HG03571 (cell line): ENCODE measurements around the gene FNBP1.
"Not testable (repeated sequence)": the region's sequence is repeated elsewhere in the genome, so short reads cannot be mapped to it uniquely, and the experiment has no call there.

Experiments used
- ATAC-seq: cut with Tn5 transposase; IDR thresholded peaks from one replicate; pipeline ENCODE4 v1.9.1; 2021; ENCODE audit not compliant: unreplicated experiment

FNBP1 gene

DNA sequence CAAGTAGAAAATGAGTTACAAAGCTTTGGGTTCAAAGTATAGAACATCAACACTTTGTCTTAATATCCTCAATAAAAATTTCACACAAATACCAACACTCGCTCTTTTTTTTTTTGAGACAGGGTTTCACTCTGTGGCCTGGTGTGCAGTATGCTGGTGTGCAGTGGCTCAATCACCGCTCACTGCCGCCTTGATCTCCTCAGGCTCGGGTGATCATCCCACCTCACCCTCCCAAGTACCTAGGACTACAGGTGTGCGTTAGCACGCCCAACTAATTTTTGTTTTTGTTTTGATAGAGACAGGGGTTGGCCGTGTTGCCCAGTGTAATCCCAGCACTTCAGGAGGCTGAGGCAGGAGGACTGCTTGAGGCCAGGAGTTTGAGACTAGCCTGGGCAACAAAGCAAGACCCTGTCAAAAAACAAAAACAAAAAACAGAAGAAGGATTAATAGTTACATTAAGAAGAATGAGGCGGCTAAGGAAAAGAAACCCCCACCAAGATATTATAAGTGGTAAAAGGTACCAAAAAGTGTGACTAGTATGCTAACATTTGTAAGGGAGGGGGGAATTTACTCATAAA lies 20.3 kb downstream of the FNBP1 start:
- no peak for ATAC-seq

DNA sequence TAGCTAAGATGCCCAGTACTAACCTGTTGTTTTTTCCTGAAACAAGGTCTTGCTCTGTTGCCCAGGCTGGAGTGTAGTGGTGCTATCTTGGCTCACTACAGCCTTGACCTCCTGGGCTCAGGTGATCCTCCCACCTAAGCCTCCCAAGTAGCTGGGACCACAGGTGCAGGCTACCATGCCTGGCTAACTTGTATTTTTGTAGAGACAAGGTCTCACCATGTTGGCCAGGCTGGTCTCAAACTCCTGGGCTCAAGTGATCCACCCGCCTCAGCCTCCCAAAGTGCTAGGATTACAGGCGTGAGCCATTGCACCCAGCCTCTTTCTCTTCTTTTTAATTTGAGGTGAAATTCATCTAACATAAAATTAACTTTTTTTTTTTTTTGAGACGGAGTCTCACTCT lies 21.1 kb downstream of the FNBP1 start:
- not testable (repeated sequence) for ATAC-seq

DNA sequence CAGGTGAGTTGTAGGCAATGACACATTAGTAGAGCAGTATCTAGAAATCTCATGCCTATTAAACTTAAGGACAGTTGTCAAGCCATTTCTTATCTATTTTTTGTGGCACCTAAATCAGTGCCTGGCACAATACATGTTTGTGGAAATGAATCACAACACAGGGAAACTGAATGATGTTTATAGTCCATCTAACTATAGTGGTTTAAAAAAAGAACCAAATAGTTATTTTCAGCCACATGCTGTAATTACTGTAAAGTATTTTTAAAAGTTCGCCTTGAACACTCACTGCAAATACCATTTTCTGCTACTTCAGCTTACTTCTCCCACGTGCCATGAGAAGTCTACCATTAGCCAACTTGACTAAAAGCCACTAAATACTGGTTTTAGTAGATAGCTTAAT lies 21.9 kb downstream of the FNBP1 start:
- no peak for ATAC-seq

DNA sequence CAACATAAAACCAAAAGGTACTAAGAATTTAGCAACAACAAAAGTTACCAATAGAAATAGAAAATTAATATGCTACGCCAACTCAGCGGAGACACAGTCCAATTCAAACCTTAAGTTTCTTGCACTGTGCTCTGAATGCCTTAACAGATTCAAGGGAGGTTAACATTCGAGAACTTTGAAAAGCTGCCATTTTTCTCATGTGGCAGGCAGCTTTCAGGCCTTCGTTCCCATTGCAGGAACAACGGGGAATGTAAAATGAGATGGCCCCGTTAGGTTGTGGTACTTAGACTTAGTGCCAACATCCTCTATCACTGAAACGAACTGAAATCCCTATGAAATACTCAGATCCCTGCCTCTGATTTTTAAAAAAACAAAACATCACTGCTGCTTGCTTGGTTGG lies 22.4 kb downstream of the FNBP1 start:
- ATAC-seq, result no peak

DNA sequence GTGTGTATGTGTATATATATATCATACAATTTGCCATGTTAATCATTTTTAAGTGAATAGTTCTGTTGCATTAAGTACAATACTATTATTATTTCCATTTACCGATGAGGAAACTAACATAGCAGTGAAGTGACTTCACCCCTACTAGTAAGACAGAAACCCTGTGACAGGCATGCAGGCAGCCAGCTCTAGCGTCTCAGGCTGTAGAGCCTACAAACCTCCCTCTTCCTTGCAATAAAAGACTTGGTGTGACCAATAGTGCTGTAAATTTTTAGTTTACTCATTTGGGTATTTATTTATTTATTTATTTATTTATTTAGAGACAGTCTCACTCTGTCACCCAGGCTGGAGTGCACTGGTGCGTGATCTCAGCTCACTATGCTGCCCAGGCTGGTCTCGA lies 24.7 kb downstream of the FNBP1 start:
- ATAC-seq, result no peak

DNA sequence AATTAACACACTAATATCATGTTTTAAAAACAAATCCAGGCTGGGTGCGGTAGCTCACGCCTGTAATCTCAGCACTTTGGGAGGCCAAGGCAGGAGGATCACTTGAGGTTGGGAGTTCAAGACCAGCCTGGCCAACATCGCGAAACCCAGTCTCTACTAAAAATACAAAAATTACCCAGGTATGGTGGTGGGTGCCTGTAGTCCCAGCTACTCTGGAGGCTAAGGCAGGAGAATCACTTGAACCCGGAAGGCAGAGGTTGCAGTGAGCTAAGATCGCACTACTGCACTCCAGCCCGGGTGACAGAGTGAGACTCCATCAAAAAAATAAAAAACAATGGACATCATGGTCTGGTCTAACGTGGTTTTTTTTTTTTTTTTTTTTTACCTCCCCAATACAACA lies 25.5 kb downstream of the FNBP1 start:
- not testable (repeated sequence) for ATAC-seq

DNA sequence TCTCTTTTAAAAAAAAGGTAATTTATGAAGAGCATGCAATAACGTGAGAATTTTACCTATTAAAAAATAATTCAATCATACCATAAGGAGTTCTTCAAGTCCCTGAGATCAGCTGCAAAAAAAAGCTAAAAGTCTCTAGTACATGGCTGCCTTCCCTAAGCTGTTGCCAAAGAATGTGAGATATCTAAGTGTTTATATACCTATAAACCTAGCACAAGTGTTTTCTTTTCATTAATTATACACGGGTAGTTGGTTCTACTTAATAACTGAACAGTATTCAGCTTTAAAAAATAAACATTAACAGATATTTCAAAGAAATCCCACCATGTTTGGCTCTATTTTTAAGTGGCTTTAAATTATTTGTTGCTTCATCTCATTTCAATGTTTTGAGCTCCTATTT lies 25.9 kb downstream of the FNBP1 start:
- no peak for ATAC-seq

DNA sequence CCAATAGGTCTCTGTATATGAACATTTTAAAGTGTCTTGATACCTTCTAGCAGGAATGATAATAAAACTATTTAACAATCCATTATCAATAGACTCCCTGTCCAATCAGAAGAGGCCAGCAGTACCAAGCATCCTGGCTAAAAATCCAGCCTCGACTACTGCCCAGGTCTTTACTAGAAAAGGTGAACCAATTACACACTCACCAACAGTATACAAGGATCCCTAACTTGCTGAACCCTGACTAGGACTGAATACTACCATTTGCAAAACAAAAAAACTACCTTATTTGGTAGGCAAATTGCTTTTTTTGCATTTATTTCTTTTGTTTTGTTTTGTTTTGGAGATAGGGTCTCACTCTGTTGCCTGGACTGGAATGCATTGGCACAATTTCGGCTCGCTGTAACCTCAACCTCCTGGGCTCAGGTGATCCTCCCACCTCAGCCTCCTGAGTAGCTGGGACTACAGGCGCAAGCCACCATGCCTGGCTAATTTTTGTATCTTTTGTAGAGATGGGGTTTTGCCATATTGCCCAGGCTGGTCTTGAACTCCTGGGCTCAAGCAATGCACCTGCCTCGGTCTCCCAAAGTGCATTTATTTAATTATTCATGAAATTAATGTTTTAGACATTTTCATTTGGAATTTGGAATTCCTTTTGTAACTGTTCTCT lies 27.5 kb downstream of the FNBP1 start:
- no peak for ATAC-seq

DNA sequence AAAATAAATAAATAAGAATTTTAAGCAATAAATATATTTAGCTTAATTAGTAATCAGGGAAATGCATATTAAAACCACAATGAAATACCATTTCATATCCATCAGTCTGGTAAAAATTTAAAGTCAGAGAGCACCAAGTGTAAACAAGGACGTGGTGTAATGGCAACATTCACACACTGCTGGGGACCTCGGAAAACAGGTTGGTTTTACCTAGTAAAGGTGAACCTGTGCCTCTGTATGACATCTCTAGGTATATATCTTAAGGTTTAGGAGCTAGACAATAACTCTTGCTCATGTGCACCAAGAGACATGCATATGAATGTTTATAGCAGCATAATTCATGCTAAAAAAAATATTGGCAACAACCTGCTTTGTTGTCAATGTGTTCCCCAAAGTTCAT lies 29.7 kb downstream of the FNBP1 start:
- no peak for ATAC-seq

DNA sequence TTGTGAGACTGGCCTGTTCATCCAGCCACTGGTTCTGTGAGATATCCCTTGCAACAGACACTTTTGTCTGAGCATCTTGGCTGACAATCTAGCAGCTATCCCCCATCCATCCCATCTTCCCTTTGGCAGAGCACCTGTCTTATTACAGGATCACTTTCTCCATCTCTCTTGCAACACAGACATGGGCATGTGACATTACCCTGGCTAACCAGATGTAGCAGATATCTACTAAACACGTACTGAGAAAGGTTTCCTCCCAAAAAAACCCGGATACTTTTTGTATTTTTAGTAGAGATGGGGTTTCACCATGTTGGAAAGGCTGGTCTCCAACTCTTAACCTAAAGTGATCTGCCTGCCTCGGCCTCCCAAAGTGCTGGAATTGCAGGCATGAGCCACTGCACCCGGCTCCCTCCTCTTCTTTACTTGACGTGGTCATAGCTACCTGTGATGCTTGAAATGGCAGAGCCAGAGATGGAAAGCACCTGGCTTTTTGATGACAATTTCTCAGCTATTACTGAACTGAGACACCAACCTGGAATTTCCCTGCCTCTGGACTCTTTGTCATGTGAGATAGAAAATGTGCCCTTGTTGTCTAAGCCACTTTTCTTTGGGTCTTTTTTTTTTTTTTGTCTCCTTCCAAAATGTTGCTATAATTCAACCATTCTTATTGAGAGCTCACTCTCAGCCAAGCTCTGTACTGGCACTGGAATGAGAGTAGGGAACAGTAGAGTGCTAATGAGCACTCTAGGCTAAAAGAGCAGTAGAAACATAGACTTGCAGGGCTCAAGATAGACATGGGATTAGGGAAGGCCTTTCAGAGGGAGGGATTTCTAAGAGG lies 32.6 kb downstream of the FNBP1 start:
- peak; percentile 38 for ATAC-seq

DNA sequence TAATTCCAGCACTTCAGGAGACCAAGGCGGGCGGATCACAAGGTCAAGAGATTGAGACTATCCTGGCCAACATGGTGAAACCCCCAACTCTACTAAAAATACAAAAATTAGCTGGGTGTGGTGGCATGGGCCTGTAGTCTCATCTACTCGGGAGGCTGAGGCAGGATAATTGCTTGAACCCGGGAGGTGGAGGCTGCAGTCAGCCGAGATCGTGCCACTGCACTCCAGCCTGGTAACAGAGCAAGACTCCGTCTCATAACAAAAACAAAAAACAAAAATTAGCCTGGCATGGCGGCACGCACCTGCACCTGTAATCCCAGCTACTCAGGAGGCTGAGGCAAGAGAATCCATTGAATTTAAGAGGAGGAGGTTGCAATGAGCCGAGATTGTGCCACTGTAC lies 33.4 kb downstream of the FNBP1 start:
- ATAC-seq, result not testable (repeated sequence)

DNA sequence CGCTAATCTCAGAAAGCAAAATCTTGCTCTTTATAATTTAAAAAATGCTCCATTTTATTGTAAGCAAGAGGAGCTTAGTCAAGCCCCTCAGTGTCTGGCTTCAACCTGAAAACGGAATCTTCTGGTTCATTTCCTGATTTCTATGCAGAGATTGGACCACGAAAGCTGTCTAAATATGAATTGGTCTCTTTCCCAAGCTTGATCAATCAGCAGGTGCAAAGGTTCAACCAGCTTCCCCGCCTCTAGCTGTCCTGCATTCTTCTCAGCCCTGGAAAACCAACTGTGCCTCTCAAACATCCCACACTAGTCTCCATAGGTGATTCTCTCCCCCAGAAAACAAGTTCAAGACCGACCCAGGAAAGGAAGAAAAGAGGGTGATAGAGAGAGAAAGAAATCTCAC lies 34.5 kb downstream of the FNBP1 start:
- ATAC-seq, result no peak

DNA sequence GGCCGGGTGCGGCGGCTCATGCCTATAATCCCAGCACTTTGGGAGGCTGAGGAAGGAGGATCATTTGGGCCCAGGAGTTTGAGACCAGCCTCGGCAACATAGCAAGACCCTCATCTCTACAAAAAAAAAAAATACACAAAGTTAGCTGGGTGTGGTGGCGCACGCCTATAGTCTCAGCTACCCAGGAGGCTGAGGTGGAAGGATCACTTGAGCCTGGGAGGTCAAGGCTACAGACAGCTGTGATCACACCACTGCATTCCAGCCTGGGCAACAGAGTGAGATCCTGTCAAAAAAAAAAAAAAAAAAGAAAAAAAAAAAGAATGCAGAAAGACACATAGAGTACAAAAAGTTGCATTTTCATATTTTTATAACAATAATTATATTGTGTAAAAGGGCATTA lies 36.0 kb downstream of the FNBP1 start:
- not testable (repeated sequence) for ATAC-seq

DNA sequence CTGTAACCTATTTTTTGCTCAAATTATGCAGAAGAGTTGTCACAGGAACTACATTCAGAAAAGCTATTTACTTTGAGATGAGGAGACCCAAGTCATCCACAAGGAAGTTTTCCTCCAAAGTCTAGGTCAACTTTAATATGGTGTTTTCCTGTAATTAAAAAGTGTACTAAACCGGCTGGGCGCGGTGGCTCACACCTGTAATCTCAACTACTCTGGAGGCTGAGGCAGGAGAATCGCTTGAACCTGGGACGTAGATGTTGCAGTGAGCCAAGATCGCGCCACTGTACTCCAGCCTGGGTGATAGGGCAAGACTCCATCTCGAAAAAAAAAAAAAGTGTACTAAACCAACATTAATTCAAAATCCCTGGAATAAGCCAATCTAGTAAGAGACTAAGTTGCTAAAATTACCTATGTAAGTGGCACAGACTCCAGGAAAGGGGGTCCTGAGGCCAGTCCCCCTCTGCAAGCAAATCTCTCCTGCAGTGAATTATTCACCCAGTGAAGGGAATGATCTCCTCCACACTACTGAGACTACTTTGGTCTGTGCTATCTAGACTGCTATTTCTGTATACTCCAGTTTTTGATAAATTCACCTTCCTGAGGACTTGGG lies 38.9 kb downstream of the FNBP1 start:
- no peak for ATAC-seq

DNA sequence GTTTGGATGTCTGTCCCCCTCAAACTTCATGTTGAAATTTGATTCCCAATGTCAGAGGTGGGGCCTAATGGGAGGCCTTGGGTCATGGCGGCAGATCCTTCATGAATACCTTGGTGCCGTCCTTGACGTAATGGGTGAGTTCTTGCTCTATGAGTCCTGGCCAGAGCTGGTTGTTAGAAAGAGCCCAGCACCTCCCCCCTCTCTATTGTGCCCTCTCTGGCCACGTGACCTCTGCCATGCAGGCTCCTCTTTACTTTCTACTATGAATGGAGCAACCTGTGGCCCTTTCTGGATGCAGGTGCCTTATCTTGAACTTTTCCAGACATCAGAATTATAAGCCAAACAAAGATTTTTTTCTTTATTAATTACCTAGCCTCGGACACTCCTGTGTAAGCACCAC lies 40.7 kb downstream of the FNBP1 start:
- ATAC-seq, result no peak

DNA sequence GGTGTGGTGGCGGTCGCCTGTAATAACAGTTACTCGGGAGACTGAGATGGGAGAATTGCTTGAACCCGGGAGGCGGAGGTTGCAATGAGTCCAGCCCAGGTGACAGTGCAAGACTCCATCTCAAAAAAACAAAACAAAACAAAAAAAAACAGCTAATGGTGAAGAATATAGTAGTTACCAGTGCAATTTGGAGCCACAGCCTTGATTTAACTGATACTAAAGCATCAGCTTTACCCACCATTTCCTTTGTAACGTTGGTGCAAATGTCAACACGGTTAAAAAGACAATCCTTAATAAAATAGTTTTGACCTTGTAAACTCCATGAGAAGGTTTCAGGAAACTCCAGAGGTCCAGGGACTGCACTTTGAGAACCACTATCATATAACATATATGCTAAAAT lies 41.8 kb downstream of the FNBP1 start:
- no peak for ATAC-seq

DNA sequence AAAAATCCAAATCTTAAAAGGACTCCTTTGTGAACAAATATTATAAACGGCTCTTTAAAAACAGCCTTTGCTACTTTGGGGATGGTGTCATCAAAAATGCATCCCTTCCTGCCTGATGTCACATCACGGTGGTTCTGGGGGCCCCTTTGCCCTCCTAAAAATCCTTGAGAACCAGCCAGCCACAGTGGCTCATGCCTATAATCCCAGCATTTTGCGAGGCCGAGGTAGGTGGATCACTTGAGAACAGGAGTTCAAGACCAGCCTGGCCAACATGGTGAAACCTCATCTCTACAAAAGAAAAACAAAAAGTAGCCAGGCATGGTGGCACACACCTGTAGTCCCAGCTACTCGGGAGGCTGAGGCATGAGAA lies 43.9 kb downstream of the FNBP1 start:
- ATAC-seq, result no peak

DNA sequence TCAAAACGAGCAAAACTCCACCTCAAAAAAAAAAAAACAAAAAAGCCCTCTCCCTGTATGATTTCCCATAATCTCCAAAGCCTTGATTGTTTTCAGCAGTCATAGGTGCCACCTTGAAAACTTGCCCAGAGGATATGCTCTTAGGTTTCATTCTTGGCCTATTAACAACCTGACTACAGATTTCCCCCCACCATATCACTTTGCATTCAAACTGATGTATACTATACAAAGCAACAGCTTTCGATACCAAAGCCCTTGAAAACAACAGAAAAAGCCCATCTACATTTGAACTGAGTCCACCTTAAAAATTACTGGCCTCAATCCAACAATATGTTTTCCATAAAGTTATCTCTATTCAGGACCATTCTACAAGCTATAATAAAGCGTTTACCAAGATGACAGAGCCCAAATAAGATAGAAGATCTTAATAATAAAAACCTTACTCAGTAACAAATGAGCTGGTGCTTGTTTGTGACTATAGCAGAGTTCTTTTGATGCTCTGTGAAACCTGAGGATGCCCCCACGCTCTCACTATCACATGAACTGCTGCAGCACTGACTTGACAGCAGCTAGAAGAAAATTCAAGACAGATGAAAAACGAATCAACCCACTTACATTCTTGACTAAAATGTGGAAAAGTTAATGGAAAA lies 44.4 kb downstream of the FNBP1 start:
- ATAC-seq, result no peak

DNA sequence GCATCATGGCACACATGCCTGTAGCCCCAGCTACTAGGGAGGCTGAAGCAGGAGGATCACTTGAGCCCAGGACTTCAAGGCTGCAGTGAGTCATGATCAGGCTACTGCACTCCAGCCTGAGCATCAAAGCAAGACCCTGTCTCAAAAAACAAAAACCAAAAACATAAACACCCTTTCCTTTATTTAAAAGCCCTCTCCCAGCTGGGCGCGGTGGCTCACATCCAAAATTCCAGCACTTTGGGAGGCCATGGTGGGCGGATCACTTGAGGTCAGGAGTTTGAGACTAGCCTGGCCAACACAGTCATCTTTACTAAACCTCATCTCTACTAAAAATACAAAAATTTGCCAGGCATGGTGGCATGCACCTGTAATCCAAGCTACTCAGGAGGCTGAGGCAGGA lies 45.3 kb downstream of the FNBP1 start:
- ATAC-seq, result not testable (repeated sequence)

DNA sequence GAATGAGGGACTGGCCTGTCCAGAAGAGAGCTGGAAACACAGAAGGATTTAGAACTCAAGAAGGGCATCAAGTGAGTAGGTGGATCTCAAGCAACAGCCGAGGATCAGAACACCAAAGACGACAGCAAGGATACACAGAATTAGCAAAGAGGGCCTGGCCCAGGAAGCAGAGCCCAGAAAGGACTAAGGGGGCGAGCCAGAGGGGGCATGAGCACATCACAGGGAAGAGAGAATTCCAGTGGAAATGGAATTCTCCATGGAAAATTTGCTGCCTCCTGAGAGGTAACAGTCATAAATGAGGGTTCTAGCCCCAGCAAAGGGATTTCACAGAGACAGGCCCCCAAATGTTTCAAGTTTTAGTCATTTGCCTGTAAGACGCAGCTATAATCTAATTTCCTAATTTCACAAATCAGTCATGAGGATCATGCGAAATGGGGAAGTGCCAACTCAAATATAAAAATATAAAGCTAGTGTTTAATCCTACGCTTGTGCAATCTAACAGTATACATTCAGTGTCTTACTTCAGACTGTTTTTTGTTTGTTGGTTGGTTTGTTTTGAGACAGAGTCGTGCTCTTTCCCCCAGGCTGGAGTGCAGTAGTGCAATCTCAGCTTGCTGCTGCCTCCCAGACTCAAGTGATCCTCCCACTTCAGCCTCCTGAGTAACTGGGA lies 46.7 kb downstream of the FNBP1 start:
- no peak for ATAC-seq
